ENCODE measurements around the gene UFSP2.

Gene UFSP2

DNA sequence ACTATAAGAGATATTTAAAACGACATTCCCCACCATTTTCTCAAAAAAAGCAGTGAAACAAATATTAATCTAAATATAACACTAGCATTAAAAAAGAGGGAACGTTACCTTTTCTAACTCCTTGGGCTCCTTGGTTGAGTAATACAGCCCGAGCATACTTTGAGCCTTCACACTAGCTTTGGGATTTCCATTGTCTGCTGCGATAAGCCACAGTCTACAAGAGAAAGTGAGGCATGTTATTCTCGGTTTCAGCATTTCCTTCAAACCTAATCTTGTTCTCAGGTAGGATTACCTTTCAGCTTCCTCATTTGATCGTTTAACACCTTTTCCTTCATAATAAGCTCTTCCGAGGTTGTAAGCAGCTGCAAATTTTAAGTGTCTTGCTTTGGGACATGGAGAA lies 51.7 kb downstream of the UFSP2 start:
- H3K4me1 ChIP-seq (ENCODE audit: control insufficient read depth, low read depth, low read length) = peaks cover 6% of the 10 kb centered on the region
- no peak overlapping the region for H4K8ac ChIP-seq (ENCODE audit: low read depth, low read length)
- H3K4me2 ChIP-seq (ENCODE audit: low read length) = no peak overlapping the region
- H3K27me3 ChIP-seq (ENCODE audit: insufficient read depth, low read length, poor library complexity) = no peaks in the 10 kb centered on the region
- H2BK5ac ChIP-seq (ENCODE audit: low read length) = no peak overlapping the region
- H3K18ac ChIP-seq (ENCODE audit: low read length) = no peak overlapping the region
- H3K79me2 ChIP-seq (ENCODE audit: control insufficient read depth, insufficient read depth, low read length) = no peaks in the 10 kb centered on the region
- H2BK120ac ChIP-seq (ENCODE audit: low read depth, low read length) = no peak overlapping the region
- no peaks in the 10 kb centered on the region for H3K79me1 ChIP-seq (ENCODE audit: low read length)
- peak; percentile 64 for DNase-seq
- no peak overlapping the region for H3K4ac ChIP-seq (ENCODE audit: low read depth, low read length)
- H3K4me3 ChIP-seq (ENCODE audit: low read length) = no peak overlapping the region
- no peak overlapping the region for H3K27ac ChIP-seq (ENCODE audit: low read depth, low read length)
- no peaks in the 10 kb centered on the region for H3K36me3 ChIP-seq (ENCODE audit: control insufficient read depth, insufficient read depth, low read length)
- no peak overlapping the region for H3K56ac ChIP-seq (ENCODE audit: low read length)
- H2AK5ac ChIP-seq (ENCODE audit: low read length) = no peak overlapping the region
- H4K5ac ChIP-seq (ENCODE audit: low read length) = no peak overlapping the region
- no peak overlapping the region for H2BK15ac ChIP-seq (replicated peaks; ENCODE audit: low read depth)
- WGBS (ENCODE audit: extremely low coverage, insufficient coverage, low lambda C conversion rate) = no CpG with 5 or more reads among the region's 7 CpGs
- no peak overlapping the region for H3K9ac ChIP-seq (ENCODE audit: low read length)
- no peak overlapping the region for H3K23ac ChIP-seq (ENCODE audit: low read length)

DNA sequence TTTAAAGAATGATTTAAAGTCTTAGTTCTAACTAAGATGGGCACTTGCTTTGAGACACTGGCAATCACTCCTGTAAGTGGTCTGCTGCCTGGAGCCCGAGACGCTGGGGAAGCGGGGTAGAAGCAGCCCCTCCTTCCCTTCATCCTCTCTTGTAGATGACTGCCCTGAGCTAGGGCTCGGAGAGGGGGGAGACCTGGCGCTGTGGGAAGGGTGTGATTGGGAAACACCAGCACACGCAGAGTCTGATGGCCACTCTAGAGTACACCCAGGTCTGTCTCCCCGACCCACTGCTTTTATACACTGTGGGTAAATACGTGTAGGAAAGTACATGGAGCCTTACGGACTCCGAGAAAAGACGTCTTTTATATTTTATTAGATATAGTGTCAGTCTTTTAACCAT lies 54.1 kb downstream of the UFSP2 start:
- Histone ChIP-seq H3K79me1 (ENCODE audit: low read length) (no peaks in the 10 kb centered on the region), H3K4me1 (ENCODE audit: control insufficient read depth, low read depth, low read length) (peaks cover 6% of the 10 kb centered on the region), H4K5ac (ENCODE audit: low read length) (no peak overlapping the region), H3K4me3 (ENCODE audit: low read length) (no peak overlapping the region), H2AK5ac (ENCODE audit: low read length) (no peak overlapping the region), H4K8ac (ENCODE audit: low read depth, low read length) (no peak overlapping the region), H3K79me2 (ENCODE audit: control insufficient read depth, insufficient read depth, low read length) (no peaks in the 10 kb centered on the region), H3K23ac (ENCODE audit: low read length) (no peak overlapping the region), H3K56ac (ENCODE audit: low read length) (no peak overlapping the region), H3K4ac (ENCODE audit: low read depth, low read length) (no peak overlapping the region), H3K9ac (ENCODE audit: low read length) (no peak overlapping the region), H2BK120ac (ENCODE audit: low read depth, low read length) (no peak overlapping the region), H3K27me3 (ENCODE audit: insufficient read depth, low read length, poor library complexity) (no peaks in the 10 kb centered on the region), H2BK5ac (ENCODE audit: low read length) (no peak overlapping the region), H3K18ac (ENCODE audit: low read length) (no peak overlapping the region), H3K4me2 (ENCODE audit: low read length) (no peak overlapping the region), H3K27ac (ENCODE audit: low read depth, low read length) (no peak overlapping the region), H2BK15ac (replicated peaks; ENCODE audit: low read depth) (no peak overlapping the region), H3K36me3 (ENCODE audit: control insufficient read depth, insufficient read depth, low read length) (no peaks in the 10 kb centered on the region)
- WGBS (ENCODE audit: extremely low coverage, insufficient coverage, low lambda C conversion rate) = no CpG with 5 or more reads among the region's 11 CpGs
- no peak for DNase-seq

DNA sequence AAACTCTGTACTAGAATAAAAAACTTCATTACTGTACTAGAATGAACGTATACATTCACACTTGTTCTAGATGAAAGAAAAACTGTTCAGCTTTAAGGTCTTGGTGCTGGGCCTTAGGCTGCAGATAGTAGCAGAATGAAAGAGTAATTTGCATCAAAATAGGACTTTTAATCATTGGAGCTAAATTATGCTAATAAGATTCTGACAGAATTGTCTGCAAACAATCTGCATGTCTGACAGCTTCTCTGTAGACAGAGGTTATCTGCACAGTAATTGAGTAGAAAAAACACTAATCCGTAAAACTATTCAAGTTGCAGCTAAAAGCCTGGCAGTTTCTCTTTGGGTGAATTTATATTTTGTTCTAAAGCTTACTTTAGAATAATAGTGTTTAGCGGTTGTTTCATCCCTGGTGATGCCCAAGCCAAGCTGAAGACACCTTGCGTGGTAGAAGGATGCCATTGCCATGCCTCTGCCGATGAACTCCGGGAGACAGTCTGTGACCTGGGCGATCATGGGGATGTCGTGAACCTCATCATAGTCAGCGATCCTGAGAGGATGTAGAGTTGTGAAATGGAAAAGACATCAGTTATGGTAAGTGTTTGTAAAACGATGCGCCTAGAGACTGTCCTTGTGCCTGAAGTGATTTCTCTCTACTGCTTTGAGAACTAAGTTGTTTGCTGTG lies 55.4 kb downstream of the UFSP2 start:
- Histone ChIP-seq H3K4me1 (ENCODE audit: control insufficient read depth, low read depth, low read length) (peaks cover 6% of the 10 kb centered on the region), H3K27ac (ENCODE audit: low read depth, low read length) (no peak overlapping the region)
- WGBS (ENCODE audit: extremely low coverage, insufficient coverage, low lambda C conversion rate) = no CpG with 5 or more reads among the region's 11 CpGs

DNA sequence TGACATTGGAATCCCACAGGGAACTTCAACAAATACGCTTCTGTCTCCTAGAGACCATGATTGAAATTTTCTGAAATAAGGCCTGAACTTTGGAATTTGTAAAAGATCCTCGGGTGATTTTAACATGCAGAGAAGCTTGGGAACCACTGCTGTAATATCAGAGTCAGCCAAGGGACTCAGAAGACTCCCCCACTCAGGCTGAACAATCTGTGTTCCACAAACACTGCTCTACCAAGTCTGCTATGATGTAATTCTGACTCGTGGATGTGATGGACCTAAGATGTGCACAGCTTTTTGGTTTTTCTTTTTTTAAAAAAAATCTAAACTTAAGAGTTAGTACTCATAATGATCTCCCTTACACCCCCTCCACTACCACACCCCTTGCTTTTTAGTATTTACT lies 56.0 kb downstream of the UFSP2 start:
- no peak overlapping the region for H4K8ac ChIP-seq (ENCODE audit: low read depth, low read length)
- H3K9ac ChIP-seq (ENCODE audit: low read length) = no peak overlapping the region
- H2BK15ac ChIP-seq (replicated peaks; ENCODE audit: low read depth) = no peak overlapping the region
- no peak overlapping the region for H2AK5ac ChIP-seq (ENCODE audit: low read length)
- no peak overlapping the region for H3K27ac ChIP-seq (ENCODE audit: low read depth, low read length)
- no CpG with 5 or more reads among the region's 3 CpGs for WGBS (ENCODE audit: extremely low coverage, insufficient coverage, low lambda C conversion rate)
- peaks cover 6% of the 10 kb centered on the region for H3K4me1 ChIP-seq (ENCODE audit: control insufficient read depth, low read depth, low read length)
- no peaks in the 10 kb centered on the region for H3K79me2 ChIP-seq (ENCODE audit: control insufficient read depth, insufficient read depth, low read length)
- peak overlapping the region; percentile 27 for H3K56ac ChIP-seq (ENCODE audit: low read length)
- no peak overlapping the region for H3K4me2 ChIP-seq (ENCODE audit: low read length)
- H3K23ac ChIP-seq (ENCODE audit: low read length) = no peak overlapping the region
- no peak for DNase-seq
- H3K18ac ChIP-seq (ENCODE audit: low read length) = no peak overlapping the region
- no peak overlapping the region for H2BK120ac ChIP-seq (ENCODE audit: low read depth, low read length)
- no peak overlapping the region for H2BK5ac ChIP-seq (ENCODE audit: low read length)
- H3K79me1 ChIP-seq (ENCODE audit: low read length) = no peaks in the 10 kb centered on the region
- no peak overlapping the region for H4K5ac ChIP-seq (ENCODE audit: low read length)
- no peak overlapping the region for H3K4ac ChIP-seq (ENCODE audit: low read depth, low read length)
- no peak overlapping the region for H3K4me3 ChIP-seq (ENCODE audit: low read length)
- H3K36me3 ChIP-seq (ENCODE audit: control insufficient read depth, insufficient read depth, low read length) = no peaks in the 10 kb centered on the region
- H3K27me3 ChIP-seq (ENCODE audit: insufficient read depth, low read length, poor library complexity) = no peaks in the 10 kb centered on the region

More for the DNA sequence above, 55.4 kb downstream of the UFSP2 start:
- H3K18ac ChIP-seq (ENCODE audit: low read length) = no peak overlapping the region
- H2AK5ac ChIP-seq (ENCODE audit: low read length) = no peak overlapping the region
- no peak overlapping the region for H2BK15ac ChIP-seq (replicated peaks; ENCODE audit: low read depth)
- no peak overlapping the region for H3K4me3 ChIP-seq (ENCODE audit: low read length)
- H3K27me3 ChIP-seq (ENCODE audit: insufficient read depth, low read length, poor library complexity) = no peaks in the 10 kb centered on the region
- no peak overlapping the region for H4K8ac ChIP-seq (ENCODE audit: low read depth, low read length)
- H3K36me3 ChIP-seq (ENCODE audit: control insufficient read depth, insufficient read depth, low read length) = no peaks in the 10 kb centered on the region
- H3K79me2 ChIP-seq (ENCODE audit: control insufficient read depth, insufficient read depth, low read length) = no peaks in the 10 kb centered on the region
- H3K56ac ChIP-seq (ENCODE audit: low read length) = peak overlapping the region; percentile 2
- no peak overlapping the region for H3K9ac ChIP-seq (ENCODE audit: low read length)
- no peak overlapping the region for H3K4me2 ChIP-seq (ENCODE audit: low read length)
- H4K5ac ChIP-seq (ENCODE audit: low read length) = no peak overlapping the region
- H2BK120ac ChIP-seq (ENCODE audit: low read depth, low read length) = no peak overlapping the region
- H2BK5ac ChIP-seq (ENCODE audit: low read length) = peak overlapping the region; percentile 16
- H3K23ac ChIP-seq (ENCODE audit: low read length) = no peak overlapping the region
- H3K79me1 ChIP-seq (ENCODE audit: low read length) = no peaks in the 10 kb centered on the region
- peak; percentile 31 for DNase-seq
- H3K4ac ChIP-seq (ENCODE audit: low read depth, low read length) = no peak overlapping the region

- Histone ChIP-seq H3K4me3 (ENCODE audit: low read length) (no peak overlapping the region), H3K79me2 (ENCODE audit: control insufficient read depth, insufficient read depth, low read length) (no peaks in the 10 kb centered on the region), H3K4ac (ENCODE audit: low read depth, low read length) (no peak overlapping the region), H3K36me3 (ENCODE audit: control insufficient read depth, insufficient read depth, low read length) (no peaks in the 10 kb centered on the region), H3K18ac (ENCODE audit: low read length) (no peak overlapping the region), H3K27ac (ENCODE audit: low read depth, low read length) (no peak overlapping the region), H4K8ac (ENCODE audit: low read depth, low read length) (no peak overlapping the region), H3K56ac (ENCODE audit: low read length) (no peak overlapping the region), H2BK5ac (ENCODE audit: low read length) (no peak overlapping the region), H2BK120ac (ENCODE audit: low read depth, low read length) (no peak overlapping the region), H3K79me1 (ENCODE audit: low read length) (no peaks in the 10 kb centered on the region), H4K5ac (ENCODE audit: low read length) (no peak overlapping the region), H3K9ac (ENCODE audit: low read length) (no peak overlapping the region), H3K23ac (ENCODE audit: low read length) (no peak overlapping the region), H2BK15ac (replicated peaks; ENCODE audit: low read depth) (no peak overlapping the region), H3K4me1 (ENCODE audit: control insufficient read depth, low read depth, low read length) (peaks cover 3% of the 10 kb centered on the region), H2AK5ac (ENCODE audit: low read length) (no peak overlapping the region), H3K4me2 (ENCODE audit: low read length) (no peak overlapping the region), H3K27me3 (ENCODE audit: insufficient read depth, low read length, poor library complexity) (no peaks in the 10 kb centered on the region)
- no peak for DNase-seq
- no CpG with 5 or more reads among the region's 5 CpGs for WGBS (ENCODE audit: extremely low coverage, insufficient coverage, low lambda C conversion rate)
These were observed 60.9 kb downstream of the UFSP2 start for GRCh38 chr4:185364886-185365285.

DNA sequence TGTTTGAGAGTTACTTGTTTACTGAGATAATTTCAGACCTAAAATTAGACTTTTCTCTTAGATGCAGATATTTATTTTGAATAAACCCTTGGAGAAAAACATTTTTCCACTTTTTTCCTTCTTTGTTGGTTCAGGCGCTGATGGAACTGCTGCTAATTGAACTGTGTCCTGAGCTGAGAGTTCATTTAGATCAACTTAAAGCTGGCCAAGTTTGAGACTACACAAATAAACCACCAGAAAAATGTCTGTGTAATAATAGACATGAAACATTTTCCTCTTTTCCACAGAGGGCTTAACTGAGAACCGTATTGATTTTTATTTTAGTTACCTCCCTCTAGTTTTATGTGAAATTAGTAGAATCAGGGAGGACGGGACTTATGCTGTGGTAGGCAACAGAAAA lies 62.5 kb downstream of the UFSP2 start:
- Histone ChIP-seq H3K56ac (ENCODE audit: low read length) (no peak overlapping the region), H3K36me3 (ENCODE audit: control insufficient read depth, insufficient read depth, low read length) (no peaks in the 10 kb centered on the region), H4K5ac (ENCODE audit: low read length) (no peak overlapping the region), H2AK5ac (ENCODE audit: low read length) (no peak overlapping the region), H2BK120ac (ENCODE audit: low read depth, low read length) (no peak overlapping the region), H3K18ac (ENCODE audit: low read length) (no peak overlapping the region), H4K8ac (ENCODE audit: low read depth, low read length) (no peak overlapping the region), H3K4me1 (ENCODE audit: control insufficient read depth, low read depth, low read length) (no peaks in the 10 kb centered on the region), H3K4me3 (ENCODE audit: low read length) (no peak overlapping the region), H3K4me2 (ENCODE audit: low read length) (no peak overlapping the region), H3K79me2 (ENCODE audit: control insufficient read depth, insufficient read depth, low read length) (no peaks in the 10 kb centered on the region), H3K23ac (ENCODE audit: low read length) (no peak overlapping the region), H3K9ac (ENCODE audit: low read length) (no peak overlapping the region), H2BK5ac (ENCODE audit: low read length) (no peak overlapping the region), H3K79me1 (ENCODE audit: low read length) (no peaks in the 10 kb centered on the region), H3K4ac (ENCODE audit: low read depth, low read length) (no peak overlapping the region), H3K27ac (ENCODE audit: low read depth, low read length) (no peak overlapping the region), H2BK15ac (replicated peaks; ENCODE audit: low read depth) (no peak overlapping the region), H3K27me3 (ENCODE audit: insufficient read depth, low read length, poor library complexity) (no peaks in the 10 kb centered on the region)
- DNase-seq = no peak
- no CpG with 5 or more reads among the region's 3 CpGs for WGBS (ENCODE audit: extremely low coverage, insufficient coverage, low lambda C conversion rate)

Measured in mesendoderm (in vitro differentiated cells).